Measurements from ENCODE around the gene LYPD6B.

Gene LYPD6B

GRCh38 chr2:149038442-149039212, at the start of gene LYPD6B:
LYPD6B (plus strand) TSS chr2:149038699; CDS start chr2:149130949, 92,250 bp downstream.
- DNase-seq: no peak

- peak; percentile 65 for DNase-seq
These were observed 48.5 kb upstream of the LYPD6B start for GRCh38 chr2:148989882-148990493.

GRCh38 chr2:148990968-148991367, 47.5 kb upstream of the LYPD6B start:
- no peak for DNase-seq

GRCh38 chr2:148992448-148992847, 46.1 kb upstream of the LYPD6B start:
- no peak for DNase-seq

- DNase-seq: no peak
These were observed 45.1 kb upstream of the LYPD6B start for GRCh38 chr2:148993351-148993750.

GRCh38 chr2:148994341-148994740, 44.2 kb upstream of the LYPD6B start:
- DNase-seq: no peak

GRCh38 chr2:148996805-148997204, 41.7 kb upstream of the LYPD6B start:
- no peak for DNase-seq

- no peak for DNase-seq
These were observed 40.2 kb upstream of the LYPD6B start for GRCh38 chr2:148998165-148998830.

- DNase-seq: no peak
These were observed 39.7 kb upstream of the LYPD6B start for GRCh38 chr2:148998831-148999200.

- no peak for DNase-seq
These were observed 39.0 kb upstream of the LYPD6B start for GRCh38 chr2:148999451-148999921.

GRCh38 chr2:149000158-149000938, 38.2 kb upstream of the LYPD6B start:
- no peak for DNase-seq

GRCh38 chr2:149001496-149001895, 37.0 kb upstream of the LYPD6B start:
- no peak for DNase-seq

GRCh38 chr2:149002378-149002890, 36.1 kb upstream of the LYPD6B start:
- no peak for DNase-seq

GRCh38 chr2:149002891-149003740, 35.4 kb upstream of the LYPD6B start:
- no peak for DNase-seq

- DNase-seq: no peak
These were observed 33.7 kb upstream of the LYPD6B start for GRCh38 chr2:149004836-149005235.

GRCh38 chr2:149005471-149006077, 32.9 kb upstream of the LYPD6B start:
- no peak for DNase-seq

- no peak for DNase-seq
These were observed 31.5 kb upstream of the LYPD6B start for GRCh38 chr2:149006883-149007543.

- DNase-seq: no peak
These were observed 30.1 kb upstream of the LYPD6B start for GRCh38 chr2:149008381-149008780.

GRCh38 chr2:149009576-149010461, 28.7 kb upstream of the LYPD6B start:
- DNase-seq: no peak

GRCh38 chr2:149012545-149012944, 26.0 kb upstream of the LYPD6B start:
- DNase-seq: no peak
